Activated CD8-positive, alpha-beta memory T cell treated with anti-CD3 and anti-CD28 coated beads for 4 hours (primary cell): Measurements from ENCODE around the gene TMEM132A.

Experiments used
- DNase-seq, 2 donors: peaks; one replicate each; pipeline ENCODE4 v3.0.0-alpha.2; 2020; ENCODE audit warnings: low read depth in 2 of 2

The TMEM132A gene, protein sequence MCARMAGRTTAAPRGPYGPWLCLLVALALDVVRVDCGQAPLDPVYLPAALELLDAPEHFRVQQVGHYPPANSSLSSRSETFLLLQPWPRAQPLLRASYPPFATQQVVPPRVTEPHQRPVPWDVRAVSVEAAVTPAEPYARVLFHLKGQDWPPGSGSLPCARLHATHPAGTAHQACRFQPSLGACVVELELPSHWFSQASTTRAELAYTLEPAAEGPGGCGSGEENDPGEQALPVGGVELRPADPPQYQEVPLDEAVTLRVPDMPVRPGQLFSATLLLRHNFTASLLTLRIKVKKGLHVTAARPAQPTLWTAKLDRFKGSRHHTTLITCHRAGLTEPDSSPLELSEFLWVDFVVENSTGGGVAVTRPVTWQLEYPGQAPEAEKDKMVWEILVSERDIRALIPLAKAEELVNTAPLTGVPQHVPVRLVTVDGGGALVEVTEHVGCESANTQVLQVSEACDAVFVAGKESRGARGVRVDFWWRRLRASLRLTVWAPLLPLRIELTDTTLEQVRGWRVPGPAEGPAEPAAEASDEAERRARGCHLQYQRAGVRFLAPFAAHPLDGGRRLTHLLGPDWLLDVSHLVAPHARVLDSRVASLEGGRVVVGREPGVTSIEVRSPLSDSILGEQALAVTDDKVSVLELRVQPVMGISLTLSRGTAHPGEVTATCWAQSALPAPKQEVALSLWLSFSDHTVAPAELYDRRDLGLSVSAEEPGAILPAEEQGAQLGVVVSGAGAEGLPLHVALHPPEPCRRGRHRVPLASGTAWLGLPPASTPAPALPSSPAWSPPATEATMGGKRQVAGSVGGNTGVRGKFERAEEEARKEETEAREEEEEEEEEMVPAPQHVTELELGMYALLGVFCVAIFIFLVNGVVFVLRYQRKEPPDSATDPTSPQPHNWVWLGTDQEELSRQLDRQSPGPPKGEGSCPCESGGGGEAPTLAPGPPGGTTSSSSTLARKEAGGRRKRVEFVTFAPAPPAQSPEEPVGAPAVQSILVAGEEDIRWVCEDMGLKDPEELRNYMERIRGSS

DNA sequence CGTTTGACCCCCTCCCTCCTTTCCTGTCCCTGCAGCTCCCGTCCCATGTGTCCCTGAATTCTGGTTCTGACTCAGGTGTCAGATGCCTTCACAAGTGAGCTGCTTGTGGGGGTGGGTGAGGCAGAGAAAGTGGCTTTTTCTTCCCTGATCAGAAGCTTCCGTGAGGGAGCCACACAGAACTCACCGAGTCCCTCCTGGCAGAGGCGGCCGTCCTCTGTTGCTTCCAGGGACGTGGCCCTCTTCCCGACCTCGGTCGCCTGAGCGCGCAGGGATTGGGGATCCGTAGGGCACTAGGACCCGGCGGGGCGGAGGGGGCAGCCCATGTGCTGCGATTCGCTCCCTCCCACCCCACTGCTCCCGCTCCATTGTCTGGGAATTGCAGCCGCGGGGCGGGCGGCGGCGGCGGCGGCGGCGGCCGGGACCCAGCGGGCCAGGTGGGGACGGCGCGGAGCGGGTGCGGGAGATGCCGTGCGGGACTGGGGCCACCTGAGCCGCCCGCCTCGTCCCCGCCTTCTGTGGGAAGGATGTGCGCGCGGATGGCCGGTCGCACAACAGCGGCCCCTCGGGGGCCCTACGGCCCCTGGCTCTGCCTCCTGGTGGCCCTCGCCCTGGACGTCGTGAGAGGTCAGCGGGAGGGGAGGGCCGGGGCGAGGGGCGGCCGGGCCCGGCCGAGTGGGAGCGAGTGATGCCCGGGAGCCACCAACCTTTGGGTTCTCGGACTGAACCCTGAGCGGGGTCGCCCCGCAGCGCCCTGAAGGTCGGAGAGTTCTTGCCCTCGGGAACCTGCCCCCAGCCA lies at the start of gene TMEM132A:
Gene TMEM132A, plus strand, starts transcription at position 351 of the 796 bp plus-strand sequence. Its CDS starts 174 bp downstream, at position 525.
- DNase-seq: no peak

DNA sequence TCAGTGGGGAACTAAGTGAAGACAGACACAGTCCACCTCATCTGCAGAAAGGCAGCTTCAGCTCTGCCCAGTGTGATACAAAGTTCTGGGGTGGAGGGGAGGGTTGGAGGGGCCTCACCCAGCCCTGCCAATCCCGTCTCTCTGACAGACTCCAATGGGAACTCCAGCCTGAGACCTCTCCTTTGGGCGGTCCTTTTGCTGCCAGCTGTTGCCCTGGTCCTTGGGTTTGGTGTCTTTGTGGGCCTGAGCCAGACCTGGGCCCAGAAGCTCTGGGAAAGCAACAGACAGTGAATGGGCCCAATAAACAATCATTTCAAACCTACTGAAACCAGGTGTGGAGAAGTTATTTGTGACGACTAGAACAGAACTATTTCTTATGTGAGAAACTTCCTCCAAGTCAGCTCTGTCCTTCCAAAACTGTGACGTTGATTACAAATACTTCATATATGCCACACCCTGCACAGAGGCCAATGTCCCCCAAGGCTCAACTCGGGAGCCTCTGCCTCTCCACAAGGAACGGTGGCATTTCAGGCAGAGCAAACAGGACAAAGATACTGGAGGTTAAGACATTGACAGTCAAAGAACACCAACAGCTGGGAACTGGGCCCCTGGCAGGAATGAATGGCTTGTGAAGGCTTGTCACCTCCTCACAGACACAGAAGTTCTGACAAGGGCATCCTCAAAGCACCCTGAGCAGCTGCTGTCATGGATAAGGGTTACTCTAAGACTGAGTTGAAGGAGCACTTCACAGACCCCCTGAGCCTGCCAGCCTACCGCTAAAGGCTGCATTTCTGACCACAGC lies 48.7 kb upstream of the TMEM132A start:
- no peak for DNase-seq

DNA sequence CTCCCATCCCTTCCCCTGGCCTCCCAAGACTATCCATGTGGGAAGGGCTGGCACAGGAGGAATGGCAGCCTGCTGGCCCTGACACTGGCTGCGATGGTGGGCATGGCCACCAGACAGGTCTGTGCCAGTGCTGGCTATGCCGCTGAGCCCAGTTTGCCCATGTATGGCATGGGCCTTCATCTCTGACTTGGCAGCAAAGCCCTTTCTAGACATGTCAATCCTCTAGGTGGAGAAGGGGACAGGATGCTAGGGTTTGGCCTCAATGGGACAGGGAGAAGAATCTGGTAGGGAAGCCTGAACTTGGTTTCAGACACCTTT lies 48.1 kb upstream of the TMEM132A start:
- no peak for DNase-seq

DNA sequence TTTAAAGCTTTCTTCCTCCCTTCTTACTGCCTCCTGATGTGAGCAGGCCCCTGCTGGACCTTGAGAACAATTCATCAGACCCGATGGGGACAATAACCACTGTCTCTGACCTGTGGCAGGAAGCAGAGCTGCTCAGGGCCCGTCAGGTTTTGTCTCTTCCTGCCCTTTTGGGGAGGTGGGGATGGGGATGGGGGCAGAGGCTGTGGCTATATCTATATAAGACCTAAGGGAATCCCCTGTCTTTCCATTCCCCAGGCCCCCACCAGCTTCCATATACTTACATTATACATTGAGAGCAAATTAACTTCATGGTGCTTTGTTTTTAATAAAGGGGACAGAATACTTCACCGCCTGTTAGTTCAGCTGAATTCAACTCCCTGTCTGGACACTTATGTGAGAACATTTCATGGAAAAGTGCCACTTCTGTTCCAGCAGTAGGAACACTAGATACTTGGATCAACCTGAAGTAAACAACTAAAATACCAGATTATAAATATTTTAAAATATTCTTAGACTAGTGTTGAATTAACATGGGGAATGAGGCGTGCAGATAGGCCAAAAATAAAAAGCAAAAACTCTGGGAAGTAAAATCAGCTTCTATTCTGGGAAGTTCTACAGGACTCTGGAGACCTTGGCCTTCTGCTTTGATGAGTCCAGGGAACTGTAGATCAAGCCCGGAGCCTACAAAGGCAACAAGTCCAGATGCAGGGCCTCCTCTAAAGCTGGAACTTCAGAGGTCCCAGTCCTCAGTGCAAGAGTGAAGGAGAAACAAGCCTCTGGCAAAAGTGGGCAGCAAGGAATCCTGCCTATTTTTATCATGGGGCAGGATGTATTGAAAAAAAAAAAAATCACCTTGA lies 45.8 kb upstream of the TMEM132A start:
- no peak for DNase-seq

DNA sequence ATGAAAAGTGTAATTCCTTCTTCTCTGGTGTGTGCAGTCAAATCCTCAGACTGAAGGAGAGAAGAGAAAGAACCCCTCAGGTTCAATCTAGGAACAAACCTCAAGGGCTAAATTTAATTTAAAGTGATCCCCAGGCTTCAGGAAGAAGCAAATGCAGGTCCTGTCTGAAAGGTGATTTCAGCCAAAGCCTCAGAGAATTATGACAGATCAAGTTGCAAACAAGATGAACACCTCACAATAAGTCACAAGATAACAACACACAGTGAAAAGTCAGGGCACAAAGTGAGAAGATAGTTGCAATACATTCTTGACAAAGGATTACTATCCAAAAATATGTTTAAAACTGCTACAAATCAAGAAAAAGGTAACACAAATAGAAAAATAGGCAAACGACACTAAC lies 45.2 kb upstream of the TMEM132A start:
- DNase-seq: no peak

DNA sequence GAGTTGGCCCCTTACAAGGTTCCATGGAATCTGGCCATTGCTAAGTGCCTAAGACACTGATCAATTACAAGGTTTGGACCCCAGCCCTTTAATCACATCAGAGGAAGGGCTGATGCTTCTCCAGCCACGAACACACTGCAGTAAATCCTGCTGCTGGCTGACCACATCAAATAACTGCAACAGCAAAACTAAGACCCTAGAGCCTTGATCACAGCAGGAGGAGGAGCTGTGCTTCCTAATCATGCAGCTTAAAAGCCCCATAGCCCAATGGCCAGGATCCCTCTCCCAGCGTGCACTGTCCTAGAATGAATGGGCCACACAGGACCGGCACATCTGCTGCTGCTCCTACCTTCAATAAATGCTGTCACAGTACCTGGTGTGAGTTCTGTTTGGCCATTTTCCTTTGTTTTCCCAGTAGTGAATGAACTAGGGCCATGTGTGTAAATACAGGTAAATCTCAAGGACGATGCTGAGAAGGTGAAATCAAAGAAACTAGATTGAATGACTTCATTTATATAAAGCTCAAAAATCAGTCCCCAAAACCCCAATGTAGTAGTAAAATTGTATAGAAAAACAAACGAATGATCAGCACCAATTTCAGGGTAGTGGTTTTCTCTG lies 44.2 kb upstream of the TMEM132A start:
- no peak for DNase-seq

DNA sequence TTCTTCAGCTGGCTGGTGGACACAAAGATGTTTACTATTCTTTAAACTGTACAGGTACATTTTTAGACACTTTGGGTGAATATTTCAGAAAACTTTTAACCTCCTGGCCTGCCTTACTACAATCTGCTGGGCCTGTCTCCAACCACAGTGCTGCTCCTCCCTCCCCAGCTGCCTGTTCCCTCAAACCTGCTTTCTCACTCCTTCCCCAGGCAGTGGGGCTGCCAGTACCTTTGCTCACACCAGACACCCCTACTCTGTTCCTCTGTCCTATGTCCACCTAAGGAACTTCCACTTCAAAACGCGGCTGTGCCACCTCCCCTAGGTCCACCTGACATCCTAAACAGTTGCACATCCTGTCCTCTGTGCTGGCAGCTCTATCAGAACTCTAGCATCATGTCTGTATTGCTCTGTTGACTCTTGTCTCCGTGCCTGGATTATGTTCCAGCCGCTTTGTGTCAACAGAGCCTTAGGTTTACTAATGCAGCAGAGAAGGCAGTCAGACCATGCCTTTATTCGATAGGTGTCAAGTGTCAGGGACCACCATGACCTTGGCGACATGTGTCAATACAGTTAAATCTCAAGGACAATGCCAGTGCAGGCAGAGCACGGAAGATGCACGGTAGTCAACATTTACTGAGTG lies 43.5 kb upstream of the TMEM132A start:
- DNase-seq: no peak

DNA sequence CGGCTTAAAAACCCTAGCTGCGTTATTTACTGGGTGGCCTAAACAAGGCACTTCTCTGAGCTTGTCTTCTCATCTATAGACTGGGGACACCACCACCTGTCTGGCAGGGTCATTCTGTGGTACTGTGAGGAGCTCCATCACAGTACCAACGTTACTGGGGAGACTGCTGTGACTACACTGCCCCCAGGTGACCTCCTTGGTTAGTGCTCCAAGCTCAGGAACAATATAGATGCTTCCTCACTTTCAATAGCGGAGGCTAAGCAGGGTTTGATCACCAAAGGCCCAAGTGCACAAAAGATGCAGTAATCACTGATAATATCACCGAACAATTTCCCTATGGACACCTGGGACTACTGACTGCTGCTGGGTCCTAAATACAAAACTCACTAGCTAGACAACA lies 36.7 kb upstream of the TMEM132A start:
- no peak for DNase-seq

DNA sequence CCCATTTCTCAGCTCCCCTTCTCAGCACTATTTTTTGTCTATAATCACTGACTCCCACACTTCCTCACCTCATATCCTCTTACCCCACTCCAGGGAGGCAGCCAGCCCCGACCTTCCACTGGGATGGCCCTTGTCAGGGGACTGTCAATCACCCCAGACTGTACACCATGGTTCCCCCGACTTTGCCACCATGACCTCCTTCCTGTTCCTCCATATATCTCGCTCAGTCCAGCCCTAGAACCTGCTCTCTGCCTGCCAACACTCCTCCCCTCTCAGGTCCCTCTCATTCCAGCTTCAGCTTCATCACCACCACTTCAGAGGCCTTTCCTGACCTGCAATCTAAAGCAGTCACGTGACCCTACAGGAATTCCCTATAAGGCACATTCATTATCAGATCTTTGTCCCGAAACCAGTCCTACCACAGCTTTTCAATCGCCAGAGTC lies 34.4 kb upstream of the TMEM132A start:
- no peak for DNase-seq

DNA sequence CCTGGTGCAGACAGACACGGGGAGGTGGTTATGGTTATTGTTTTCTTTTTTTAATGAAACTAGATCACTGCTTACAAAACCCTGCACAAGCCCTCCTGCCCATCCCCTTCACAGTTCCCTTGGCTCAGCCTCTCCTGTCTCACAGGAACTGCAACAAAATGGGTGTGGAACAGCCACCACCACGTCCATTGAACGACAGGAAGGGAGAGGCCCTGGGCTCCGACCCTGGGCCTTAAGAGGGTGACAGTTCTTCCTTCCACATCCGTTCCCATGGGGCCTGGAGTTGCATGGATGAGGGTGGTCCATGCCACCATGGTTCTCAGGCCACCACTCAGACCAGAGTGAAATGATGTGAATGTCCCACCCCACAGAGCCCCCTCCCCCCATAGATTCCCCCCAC lies 33.6 kb upstream of the TMEM132A start:
- DNase-seq: no peak

DNA sequence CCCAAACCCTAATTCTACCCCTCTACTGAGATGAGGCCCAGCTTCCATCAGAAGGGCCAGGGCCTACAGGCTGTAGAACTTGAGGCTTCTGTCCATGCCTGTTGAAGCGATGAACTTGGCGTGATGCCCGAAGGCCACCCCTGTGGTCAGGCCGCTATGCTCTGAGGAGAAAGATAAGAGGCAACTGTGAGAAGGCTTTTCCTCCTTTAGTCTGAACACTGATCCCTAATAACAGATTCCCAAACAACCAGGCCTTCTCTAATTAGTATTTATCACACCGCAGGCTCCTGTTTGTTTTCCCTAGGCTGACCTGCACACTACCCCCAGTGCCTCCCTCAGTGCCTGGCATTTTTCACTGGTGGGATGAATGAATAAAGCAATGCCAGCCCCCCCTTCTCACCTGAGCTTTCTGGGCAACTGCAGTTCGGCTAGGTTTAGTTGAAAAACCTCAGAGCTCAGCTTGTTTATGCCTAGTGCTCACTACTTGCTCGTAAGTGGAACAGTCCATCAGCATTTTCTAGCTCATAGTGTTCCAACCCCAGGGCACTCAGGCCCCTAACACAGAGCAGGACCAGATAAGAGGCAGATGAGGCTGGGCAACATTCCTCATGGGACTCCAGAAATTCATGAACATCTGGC lies 33.0 kb upstream of the TMEM132A start:
- DNase-seq: no peak

DNA sequence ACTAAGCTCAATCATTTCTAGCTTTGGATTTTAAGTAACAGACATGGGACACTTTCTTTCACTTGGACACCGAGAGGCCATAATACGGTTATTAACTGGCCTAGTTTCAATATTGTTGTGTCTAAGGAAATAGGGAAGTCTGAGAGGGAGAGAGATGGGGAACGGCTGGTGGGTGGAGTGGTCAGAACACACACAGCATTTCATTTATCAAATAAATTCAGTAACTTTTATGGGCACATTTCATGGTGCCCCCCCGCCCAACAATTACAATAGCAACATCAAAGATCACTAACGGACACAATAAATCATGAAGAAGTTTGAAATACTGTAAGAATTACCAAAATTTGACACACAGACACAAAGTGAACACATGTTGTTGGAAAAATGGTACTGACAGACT lies 28.6 kb upstream of the TMEM132A start:
- no peak for DNase-seq

DNA sequence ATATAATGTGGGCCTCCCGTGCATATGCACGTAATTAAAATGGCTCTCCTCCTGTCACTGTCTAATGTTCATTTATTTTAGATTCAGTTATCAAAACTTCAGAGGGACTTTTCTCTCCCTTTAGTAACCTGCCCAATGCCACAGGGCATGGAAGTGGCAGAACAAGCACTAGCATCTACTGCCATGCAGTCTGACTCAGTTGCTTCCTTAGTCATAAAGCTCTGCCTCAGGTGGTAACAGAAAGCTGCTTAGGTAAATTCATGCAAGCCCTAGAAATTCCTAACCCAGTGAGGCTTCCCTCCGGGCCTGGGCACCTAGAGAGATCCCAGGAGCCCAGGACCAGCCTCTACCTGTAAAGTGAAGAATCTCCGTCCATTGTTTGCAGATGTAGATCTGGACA lies 26.8 kb upstream of the TMEM132A start:
- DNase-seq: no peak

DNA sequence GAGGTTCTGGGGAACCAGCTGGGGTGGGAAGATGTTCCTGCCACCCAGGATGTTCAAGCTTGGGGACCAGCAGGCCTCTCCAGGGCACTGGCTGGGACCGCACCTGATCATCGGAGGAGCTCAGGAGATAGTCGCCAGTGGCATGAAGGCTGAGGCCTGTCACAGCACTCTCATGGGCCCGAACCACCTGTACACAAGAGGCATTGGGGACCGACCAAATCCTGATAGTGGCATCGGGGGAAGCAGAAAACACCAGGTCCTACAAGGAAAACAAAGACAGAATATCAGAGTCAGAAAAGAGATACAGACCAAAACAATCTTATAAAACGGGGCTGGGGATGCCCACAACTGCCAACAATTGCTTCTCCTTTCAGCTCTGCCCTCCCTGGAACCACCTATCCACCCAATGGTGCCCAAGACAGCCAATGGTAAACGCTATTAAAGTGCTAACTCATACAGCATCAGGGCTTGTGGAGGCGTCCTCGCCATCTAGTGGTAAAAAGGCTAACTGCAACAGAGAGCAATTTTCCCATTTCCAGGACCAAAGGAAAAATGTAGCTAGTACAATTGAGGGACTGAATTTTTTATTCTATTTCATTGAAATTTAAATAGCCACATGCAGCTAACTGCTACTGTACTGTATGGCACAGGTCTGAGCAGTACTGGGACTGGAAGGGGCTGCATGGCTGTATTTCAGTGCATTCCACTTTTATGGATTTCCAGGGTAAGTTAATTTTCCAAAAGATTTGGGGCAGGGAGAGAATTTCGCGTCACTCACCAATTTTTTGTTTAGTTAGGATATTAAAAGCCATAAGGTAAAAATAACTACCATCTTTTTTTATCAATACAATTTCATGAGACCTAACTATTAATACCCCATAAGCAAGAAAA lies 25.0 kb upstream of the TMEM132A start:
- no peak for DNase-seq

DNA sequence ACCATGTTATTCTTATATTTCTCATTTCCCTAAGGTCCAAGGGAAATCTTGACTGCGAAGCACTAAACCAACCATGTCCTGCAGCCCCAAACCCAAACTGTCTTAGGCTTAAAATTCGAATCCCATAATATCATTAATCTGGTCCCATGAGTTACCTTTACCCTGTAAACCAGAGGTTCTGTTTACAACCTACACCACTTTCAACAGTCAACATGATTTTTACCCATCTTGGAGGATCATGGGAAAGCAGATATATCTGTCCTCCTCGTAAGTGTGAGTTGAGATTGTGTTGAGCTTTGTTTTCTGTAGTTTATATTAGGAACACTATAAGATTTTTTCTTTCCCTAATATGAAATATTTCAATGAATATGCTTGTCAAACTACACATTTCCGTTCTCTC lies 24.3 kb upstream of the TMEM132A start:
- DNase-seq: no peak

DNA sequence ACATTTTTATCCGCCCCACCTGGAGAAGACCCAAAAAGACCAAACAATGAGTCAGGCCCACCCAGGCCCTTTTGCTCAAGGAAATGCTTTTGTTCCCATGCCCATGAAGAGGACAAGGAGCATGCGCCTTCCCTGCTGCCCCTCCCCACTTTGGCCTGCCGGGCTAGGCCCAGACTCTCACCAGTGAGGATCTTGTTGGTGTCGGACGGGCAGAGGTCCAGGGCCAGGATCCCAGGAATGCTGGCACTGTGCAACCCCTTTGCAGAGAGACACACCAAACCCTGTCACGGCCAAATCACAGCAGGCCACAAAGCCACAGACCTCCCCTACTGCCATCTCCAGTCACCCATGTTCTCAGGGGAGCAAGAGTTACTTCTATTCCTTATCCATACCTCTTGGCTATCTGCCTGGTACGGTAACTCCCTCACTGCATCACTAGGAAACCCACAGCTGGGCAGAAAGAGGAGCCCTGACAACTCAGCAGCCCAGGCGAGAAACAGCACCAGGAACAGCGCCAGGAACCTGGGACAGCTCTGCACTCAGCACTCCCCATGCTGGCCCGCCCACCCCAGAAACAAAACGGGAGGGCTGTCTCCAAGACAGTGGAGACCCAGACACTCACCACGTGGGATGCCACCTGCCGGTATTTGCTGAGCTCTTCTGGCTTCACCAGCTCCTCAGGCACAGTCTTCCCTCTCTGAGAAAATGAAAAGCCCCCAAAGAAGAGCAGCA lies 23.4 kb upstream of the TMEM132A start:
- no peak for DNase-seq

DNA sequence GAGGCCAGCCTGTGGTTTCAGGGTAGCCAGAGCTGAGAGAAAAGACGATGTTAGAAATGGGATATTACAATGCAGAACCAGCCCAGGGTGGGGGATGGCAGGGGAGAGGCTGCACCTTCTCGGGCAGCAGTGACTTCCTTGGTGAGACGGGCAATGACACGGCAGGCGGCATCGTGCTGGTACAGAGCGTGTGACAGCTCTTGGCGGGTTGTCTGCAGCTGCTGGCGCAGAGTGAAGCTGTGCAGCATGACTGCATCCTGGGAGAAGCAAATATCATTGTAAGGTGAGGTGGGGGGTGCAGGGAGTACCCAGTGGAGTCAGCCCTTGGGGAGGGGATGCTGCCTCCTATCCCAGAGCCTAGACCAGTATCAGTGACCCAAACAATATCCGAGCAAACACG lies 21.6 kb upstream of the TMEM132A start:
- DNase-seq: no peak
